Fibroblast of lung (primary cell): ENCODE data around the gene C9.

Experiments
- CTCF ChIP-seq, 2 donors: IDR thresholded peaks in 1 of 2; conservative IDR thresholded peaks in 1 of 2; 1 replicate in 1 of 2; 2 replicates in 1 of 2; pipeline ENCODE4 v1.5.1; 2011 to 2012; ENCODE audit warnings: low read length in 2 of 2, control low read depth in 1 of 2, inconsistent platforms in 1 of 2, low read depth in 1 of 2, mild to moderate bottlenecking in 1 of 2
- EZH2 ChIP-seq: IDR thresholded peaks from 2 replicates; pipeline ENCODE4 v1.5.1; 2012; ENCODE audit warnings: low read length, control low read depth, mild to moderate bottlenecking; ENCODE audit errors: missing control alignments

- TF ChIP-seq CTCF (conservative IDR thresholded peaks at IDR 0.05 in 1 of 2, IDR thresholded peaks at IDR 0.05 in 1 of 2; ENCODE audit: low read depth in 1 of 2, low read length in 2 of 2) = no peak
- no peak for TF ChIP-seq EZH2
These were observed 32.5 kb upstream of the C9 start for GRCh38 chr5:39396843-39397242.
